Gastrocnemius medialis (tissue), 4 donors: ENCODE data around the gene RFXANK.

ENCODE experiments used
- CTCF ChIP-seq, 5 experiments: fragments of 450-650 bp in 3 of 5; fragments of 200-600 bp in 2 of 5; sonication (generic) in 2 of 5; IDR thresholded peaks in 4 of 5; conservative IDR thresholded peaks in 1 of 5; 1 replicate in 4 of 5; 2 replicates in 1 of 5; pipeline ENCODE4 v1.5.1; 2016 to 2019; ENCODE audit warnings: antibody characterized with exemption in 5 of 5, mild to moderate bottlenecking in 3 of 5, moderate library complexity in 3 of 5
- POLR2A ChIP-seq, 2 donors: fragments of 450-650 bp; IDR thresholded peaks; one replicate each; pipeline ENCODE4 v1.6.1; 2017; ENCODE audit warnings: antibody characterized with exemption in 2 of 2, mild to moderate bottlenecking in 2 of 2, moderate library complexity in 2 of 2

GRCh38 chr19:19191768-19192077 lies 335 bp upstream of the RFXANK start:
- TF ChIP-seq POLR2A (IDR thresholded peaks at IDR 0.05) = no peak
- no peak for TF ChIP-seq CTCF (IDR thresholded peaks at IDR 0.05 in 4 of 5, conservative IDR thresholded peaks at IDR 0.05 in 1 of 5)
